ENCODE results near the gene PLCH2.
"Not testable (repeated sequence)": the region's sequence is repeated elsewhere in the genome, so short reads cannot be mapped to it uniquely, and the experiment has no call there.

PLCH2 gene

GRCh38 chr1:2455757-2456156, 20.3 kb upstream of the PLCH2 start:
- intact Hi-C loops (cut with DNase I), result no loop called here
- peak in 28 of 42 donors; percentile 37 to 83 (median 67) for DNase-seq

DNA sequence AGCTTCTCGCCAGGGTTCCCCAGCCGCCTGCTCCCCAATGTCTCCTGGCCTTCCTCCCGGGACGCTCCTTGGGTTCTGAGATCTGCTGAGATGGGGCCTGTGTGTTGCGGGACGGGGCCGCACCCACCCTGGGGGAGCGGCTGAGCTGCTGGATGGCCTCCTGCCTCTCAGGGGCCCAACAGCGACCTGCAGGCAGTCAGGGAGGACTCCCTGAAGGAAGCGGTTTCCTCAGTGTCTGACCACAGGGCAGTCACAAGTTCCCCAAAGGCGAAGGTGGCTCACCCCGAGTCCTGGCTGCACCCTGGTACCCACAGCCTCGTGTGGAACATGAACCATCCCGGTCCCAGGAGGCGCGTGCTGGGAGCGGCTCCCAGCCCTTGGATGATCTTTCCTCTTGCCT, 18.6 kb upstream of the PLCH2 start:
- intact Hi-C loops (cut with DNase I), result no loop called here
- DNase-seq, result no peak

DNA sequence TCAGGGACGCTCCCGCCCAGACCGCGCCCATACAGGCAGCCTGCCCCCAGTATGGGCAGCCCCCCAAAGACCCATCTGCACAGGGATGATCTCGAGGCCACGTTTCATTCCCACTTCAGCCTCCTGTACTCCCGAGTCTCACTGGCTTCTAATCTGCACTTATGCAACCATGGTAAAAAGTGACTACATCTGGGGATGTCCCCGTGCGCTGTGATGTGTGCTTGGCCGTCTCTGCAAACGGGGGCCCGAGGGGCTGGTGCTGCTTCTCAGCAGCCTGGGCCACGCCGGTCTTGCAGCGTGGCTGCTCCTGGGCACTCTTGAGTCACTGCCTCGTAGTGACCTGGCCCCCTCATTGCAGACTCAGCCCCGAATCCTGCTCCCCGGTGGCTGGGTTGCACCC, 17.4 kb upstream of the PLCH2 start:
- no peak for DNase-seq
- intact Hi-C loops (cut with DNase I), result no loop called here

DNA sequence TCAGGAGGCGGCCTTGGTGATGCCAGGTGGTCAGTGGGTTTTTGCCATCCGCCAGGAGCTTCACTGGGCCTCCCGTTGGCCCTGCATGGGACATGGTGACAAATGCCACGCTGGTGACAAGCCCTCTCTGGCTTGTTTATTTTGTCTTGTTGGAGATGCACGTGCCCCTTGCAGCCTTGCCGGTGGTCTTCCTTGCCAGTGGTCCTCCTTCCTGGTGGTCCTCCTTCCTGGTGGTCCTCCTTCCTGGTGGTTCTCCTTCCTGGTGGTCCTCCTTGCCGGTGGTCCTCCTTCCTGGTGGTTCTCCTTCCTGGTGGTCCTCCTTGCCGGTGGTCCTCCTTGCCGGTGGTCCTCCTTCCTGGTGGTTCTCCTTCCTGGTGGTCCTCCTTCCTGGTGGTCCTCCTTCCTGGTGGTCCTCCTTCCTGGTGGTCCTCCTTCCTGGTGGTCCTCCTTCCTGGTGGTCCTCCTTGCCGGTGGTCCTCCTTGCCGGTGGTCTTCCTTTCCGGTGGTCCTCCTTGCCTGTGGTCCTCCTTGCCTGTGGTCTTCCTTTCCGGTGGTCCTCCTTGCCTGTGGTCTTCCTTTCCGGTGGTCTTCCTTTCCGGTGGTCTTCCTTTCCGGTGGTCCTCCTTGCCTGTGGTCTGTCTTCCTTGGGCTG, 16.9 kb upstream of the PLCH2 start:
- DNase-seq; intact Hi-C loops (cut with DNase I): not testable (repeated sequence)

DNA sequence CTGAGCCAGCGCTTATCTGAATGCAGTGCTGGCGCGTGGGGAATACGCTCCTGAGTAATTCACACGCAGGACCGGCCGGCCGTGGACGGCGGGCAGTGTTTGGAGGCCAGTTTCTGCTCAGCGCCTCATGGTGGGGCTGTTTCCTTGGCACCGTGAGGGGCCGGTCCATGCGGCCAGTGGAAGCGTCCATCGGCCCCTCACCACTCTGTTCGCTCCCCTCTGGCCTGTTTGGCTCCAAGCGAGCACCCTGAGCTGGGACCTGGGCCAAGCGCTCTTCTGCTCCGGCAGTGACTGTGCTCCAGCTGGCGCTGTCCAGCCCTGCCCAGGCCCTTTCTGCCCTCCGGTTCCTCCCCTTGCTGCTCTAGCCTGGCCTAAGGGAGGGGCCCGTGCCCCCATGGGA, 16.3 kb upstream of the PLCH2 start:
- intact Hi-C loops (cut with DNase I), result no loop called here
- DNase-seq, result peak; percentile 44 to 92 (median 80)

DNA sequence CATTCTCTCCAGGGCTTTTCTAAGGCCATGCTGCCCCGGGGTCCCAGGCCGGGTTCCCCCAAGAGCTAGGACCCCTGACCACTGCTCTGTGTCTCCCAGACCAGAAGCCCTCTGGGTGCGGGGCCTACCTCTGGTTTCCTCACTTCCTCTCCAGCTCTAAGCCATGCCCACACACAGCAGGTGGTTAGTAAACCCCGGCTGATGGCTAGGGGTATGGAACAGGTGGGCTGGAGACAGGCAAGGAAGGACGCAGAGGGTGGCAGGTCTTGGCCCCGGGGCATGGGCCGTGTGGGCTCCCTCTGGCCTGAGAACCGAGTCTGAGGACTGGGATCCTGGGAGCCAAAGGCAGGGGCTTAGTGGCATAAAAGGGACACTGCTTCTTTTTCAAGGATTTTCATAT, 15.9 kb upstream of the PLCH2 start:
- intact Hi-C loops (cut with DNase I), result no loop called here
- no peak for DNase-seq

- intact Hi-C loops (cut with DNase I), result no loop called here
- no peak for DNase-seq
Observed at GRCh38 chr1:2460996-2461751, 14.9 kb upstream of the PLCH2 start.

DNA sequence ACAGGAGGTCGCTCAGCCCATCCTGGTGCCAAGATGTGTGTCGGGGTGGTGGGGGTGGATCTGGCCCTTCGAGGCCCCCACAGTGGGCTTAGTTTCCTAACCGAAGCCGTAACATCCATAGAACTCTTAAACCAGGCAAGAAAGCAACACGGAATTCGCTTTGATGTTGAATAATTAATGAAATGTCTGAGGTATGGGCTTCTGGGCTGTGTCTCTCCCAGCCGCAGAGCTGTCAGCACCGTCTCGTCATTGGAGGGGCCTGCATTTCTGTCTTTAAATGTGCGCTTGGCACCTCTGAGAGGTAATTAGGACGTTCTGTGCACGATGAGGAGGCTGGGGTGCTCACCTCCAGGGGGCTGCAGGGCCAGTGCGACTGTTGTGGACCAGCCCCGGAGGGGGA, 13.3 kb upstream of the PLCH2 start:
- DNase-seq, result no peak
- intact Hi-C loops (cut with DNase I), result no loop called here

DNA sequence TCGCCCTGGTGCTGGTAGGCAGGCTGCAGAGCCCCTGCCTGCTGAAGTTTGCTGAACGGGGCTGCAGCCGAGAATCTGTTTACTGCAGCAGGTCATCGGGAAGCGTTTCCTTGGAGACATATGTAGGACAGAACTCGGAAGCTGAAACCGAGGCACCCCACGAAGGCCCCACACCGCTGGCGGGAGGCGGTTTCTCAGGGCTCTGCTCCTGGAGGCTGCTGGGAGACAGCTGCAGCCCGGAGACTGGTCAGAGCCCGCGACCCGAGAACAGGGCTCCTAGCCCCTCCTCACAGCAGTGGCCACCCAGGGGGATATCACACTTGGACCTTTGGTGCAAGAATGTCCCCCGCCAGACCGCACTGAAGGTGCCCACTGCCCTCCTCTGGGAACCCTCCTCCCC, 12.7 kb upstream of the PLCH2 start:
- intact Hi-C loops (cut with DNase I), result no loop called here
- DNase-seq, result no peak

DNA sequence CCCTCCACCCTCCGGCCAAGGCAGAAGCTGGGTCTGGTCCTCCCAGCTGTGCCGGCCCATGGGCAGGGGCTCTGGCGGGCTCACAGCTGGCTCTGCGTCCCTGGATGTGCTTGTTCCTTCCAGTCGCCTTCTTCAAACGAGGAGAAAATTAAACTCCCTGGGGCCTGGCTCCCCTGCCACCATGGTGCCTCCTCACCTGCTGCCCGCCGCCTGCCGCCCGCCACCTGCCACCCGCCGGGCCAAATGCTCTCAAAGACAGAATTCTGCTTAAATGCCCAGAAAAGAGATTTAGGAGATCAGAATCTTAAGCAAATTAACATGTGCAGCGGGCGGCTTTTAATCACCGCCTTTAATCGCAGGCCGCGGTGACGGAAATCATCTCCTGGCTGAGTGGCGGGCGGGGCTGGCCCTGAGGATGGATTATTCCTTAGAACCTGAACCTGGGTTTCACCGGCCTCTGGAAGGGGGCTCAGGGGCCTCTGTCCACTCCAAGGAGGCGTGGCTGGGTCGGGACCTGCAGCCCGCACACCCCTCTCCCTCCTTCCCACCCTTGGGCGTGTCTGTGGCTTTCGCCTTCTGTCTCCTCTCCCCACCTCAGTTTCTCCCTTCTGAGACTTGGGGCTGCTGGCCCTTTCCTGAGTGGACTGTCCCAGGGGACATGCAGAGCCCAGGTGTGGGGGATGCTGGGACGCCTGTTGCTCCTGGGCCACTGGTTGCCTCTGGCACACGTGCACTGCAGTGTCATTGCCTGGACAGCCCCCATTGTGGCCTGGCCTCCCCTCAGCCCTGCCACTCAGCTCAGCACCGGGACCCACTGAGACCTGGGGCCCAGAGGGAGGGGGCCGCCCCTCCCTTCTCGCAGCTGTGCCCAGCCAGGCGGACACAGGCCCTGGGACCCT, 10.5 kb upstream of the PLCH2 start:
- intact Hi-C loops (cut with DNase I), result no loop called here
- no peak for DNase-seq

GRCh38 chr1:2466270-2466665, 9.8 kb upstream of the PLCH2 start:
- DNase-seq, result no peak
- intact Hi-C loops (cut with DNase I), result no loop called here

DNA sequence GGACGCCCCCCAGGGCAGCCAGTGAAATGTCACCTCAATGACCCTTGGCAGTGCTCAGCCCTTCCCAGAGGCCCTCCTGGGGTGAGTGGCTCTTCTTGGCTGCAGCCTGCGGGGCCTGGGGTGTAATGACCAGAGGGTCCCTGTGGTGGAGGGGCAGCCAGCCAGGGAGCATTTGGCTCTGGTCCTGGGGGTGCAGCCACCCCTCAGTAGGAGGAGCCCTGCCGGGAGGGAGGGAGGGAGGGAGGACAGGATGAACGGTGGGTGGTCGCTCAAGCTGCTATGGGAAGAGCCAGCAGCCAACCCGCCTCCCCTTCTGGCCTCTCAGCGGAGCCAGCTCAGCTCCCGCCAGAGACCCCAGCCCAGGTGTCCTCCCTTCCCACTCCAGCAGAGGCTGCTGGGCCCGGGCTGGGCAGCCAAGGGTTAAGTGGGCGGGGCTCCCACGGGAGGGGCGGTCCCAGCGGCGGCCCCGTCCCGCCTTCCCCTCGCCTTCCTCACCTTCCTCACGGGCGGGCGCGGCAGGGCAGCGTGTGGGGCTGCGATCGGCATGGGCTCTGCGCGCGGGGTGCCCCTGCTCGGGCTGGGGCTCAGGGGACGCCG, 9.0 kb upstream of the PLCH2 start:
- peak in 8 of 42 donors; percentile 24 to 54 (median 43) for DNase-seq

GRCh38 chr1:2468041-2468472, 8.0 kb upstream of the PLCH2 start:
- DNase-seq, result no peak

More for the DNA sequence above, 9.0 kb upstream of the PLCH2 start:
- intact Hi-C loops (cut with DNase I), result no loop called here

GRCh38 chr1:2468540-2468939, 7.5 kb upstream of the PLCH2 start:
- intact Hi-C loops (cut with DNase I), result no loop called here
- no peak for DNase-seq

More at GRCh38 chr1:2468041-2468472, 8.0 kb upstream of the PLCH2 start:
- intact Hi-C loops (cut with DNase I), result no loop called here

DNA sequence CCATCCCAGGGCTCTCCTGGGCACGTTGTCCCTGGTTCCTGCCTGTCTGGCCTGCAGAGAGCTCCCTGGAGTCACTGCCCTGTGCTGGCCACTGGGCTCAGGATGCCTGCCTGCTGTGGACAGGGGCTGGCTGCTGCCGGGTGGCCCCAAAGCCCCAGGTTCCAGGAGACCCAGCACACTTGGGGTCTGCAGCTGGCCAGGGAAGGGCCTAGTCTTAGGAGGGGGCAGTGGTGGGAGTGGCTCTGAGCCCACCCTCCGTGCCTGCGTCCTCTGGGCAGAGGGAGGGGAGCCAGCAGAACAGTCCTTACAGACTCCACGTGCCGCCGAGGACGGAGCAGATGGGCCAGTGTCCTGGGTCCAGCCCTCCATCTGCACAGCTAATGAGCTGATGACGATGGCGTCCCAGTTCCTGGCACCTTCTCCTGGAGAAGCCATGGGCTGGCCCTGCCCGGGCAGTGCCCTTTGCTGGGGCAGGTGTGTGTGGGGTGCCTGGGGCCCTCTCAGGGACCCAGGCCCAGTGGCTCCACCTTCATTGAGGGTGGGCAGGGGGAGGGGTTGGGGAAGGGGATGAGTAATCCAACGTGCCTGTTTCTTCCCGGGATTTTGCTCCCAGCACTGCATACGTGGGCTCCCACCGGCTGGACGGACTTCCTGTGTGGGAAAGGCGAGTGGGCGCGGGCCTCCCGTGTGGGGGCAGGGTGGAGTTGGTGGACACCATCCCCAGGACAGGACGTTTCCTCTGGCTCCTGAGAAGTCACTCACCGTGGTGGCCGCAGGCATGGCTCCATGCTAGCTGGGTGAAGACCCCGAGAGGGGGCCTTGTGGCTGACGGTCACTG, 6.8 kb upstream of the PLCH2 start:
- DNase-seq, result no peak
- intact Hi-C loops (cut with DNase I), result no loop called here

- intact Hi-C loops (cut with DNase I), result no loop called here
- peak in 2 of 42 donors; percentile 32 to 36 for DNase-seq
Observed at GRCh38 chr1:2470290-2471158, 5.6 kb upstream of the PLCH2 start.

DNA sequence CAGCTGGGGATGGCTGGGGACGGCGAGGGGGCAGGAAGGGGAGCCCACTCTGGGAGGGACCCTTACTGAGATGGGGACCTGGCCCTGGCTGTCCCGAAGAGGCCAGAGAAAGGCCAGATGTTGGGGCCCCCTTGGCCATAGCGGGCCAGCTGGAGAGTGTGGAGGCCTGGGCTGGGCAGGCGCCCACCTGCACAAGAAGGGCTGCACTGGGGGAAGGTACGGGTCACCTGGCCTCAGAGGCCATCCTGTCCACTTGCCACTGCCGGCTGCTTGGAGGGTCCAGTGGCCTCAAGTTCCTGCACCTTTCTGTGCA, 5.0 kb upstream of the PLCH2 start:
- intact Hi-C loops (cut with DNase I), result no loop called here
- DNase-seq, result no peak

GRCh38 chr1:2471587-2472001, 4.5 kb upstream of the PLCH2 start:
- intact Hi-C loops (cut with DNase I), result no loop called here
- no peak for DNase-seq

Measured in head of caudate nucleus (tissue), 42 donors.